CD4-positive, alpha-beta T cell (primary cell): ENCODE data around the gene ANTXR1. TPM values are rescaled to one million over a fixed set of nuclear protein-coding genes. Genes with fewer than 3 reads are reported as not detected.

ENCODE experiments used
- ATAC-seq: fragments of 200-7000 bp; cut with Tn5 transposase; one replicate; pipeline ENCODE4 v1.10.0; 2022; ENCODE audit warnings: mild to moderate bottlenecking; ENCODE audit not compliant: poor library complexity
- CTCF ChIA-PET: fragments of 350-600 bp; sonication (Branson Sonifier 250); formaldehyde crosslinking; loops from one replicate; lab custom pipeline; 2021; ENCODE audit warnings: antibody characterized with exemption, inconsistent platforms; lab: Charles Lee
- POLR2A ChIA-PET: fragments of 350-600 bp; sonication (Branson Sonifier 250); formaldehyde crosslinking; loops from one replicate; lab custom pipeline; 2021; ENCODE audit warnings: antibody characterized with exemption, inconsistent platforms; lab: Charles Lee
- DNase-seq, 14 experiments: peaks; one replicate each; pipeline ENCODE4 v3.0.0-alpha.2; 2013 to 2020; ENCODE audit warnings: mixed read lengths in 2 of 14
- H3K27ac ChIP-seq, 2 donors: one replicate each; pipeline versions ENCODE4 v1.5.1 to v1.7.0; 2013; ENCODE audit warnings: low read length in 2 of 2, low read depth in 1 of 2, mild to moderate bottlenecking in 1 of 2
- H3K27me3 ChIP-seq, 2 experiments: 1 replicate in 1 of 2; 2 replicates in 1 of 2; pipeline versions ENCODE4 v1.6.1 to v1.7.0; 2013; ENCODE audit warnings: low read length in 2 of 2, control low read depth in 1 of 2, mild to moderate bottlenecking in 1 of 2, moderate library complexity in 1 of 2; ENCODE audit not compliant: insufficient read depth in 2 of 2, control insufficient read depth in 1 of 2
- H3K36me3 ChIP-seq: one replicate; pipeline ENCODE4 v1.6.1; 2013; ENCODE audit warnings: low read length, control low read depth; ENCODE audit not compliant: insufficient read depth
- H3K4me1 ChIP-seq: one replicate; pipeline ENCODE4 v1.6.1; 2013; ENCODE audit warnings: low read length, control low read depth; ENCODE audit not compliant: insufficient read depth
- H3K4me3 ChIP-seq: one replicate; pipeline ENCODE4 v1.5.1; 2013; ENCODE audit warnings: mild to moderate bottlenecking, low read length, moderate library complexity
- H3K9me3 ChIP-seq, 2 experiments: 1 replicate in 1 of 2; 2 replicates in 1 of 2; pipeline versions ENCODE4 v1.6.1 to v1.7.0; 2013; ENCODE audit warnings: low read length in 2 of 2, mild to moderate bottlenecking in 2 of 2, control low read depth in 1 of 2, moderate library complexity in 1 of 2; ENCODE audit not compliant: control insufficient read depth in 1 of 2, insufficient read depth in 1 of 2
- H3K27ac Mint-ChIP-seq: one replicate; pipeline ENCODE4 v1.8.0; 2020; ENCODE audit warnings: mixed read lengths
- H3K27me3 Mint-ChIP-seq: one replicate; pipeline ENCODE4 v1.8.0; 2021; ENCODE audit warnings: mixed read lengths
- H3K36me3 Mint-ChIP-seq: one replicate; pipeline ENCODE4 v1.8.0; 2021; ENCODE audit warnings: low read depth, mixed read lengths
- H3K4me1 Mint-ChIP-seq: one replicate; pipeline ENCODE4 v1.8.0; 2021; ENCODE audit warnings: low read depth, mixed read lengths
- H3K4me3 Mint-ChIP-seq: one replicate; pipeline ENCODE4 v1.8.0; 2020; ENCODE audit warnings: mild to moderate bottlenecking, mixed read lengths
- H3K9me3 Mint-ChIP-seq: one replicate; pipeline ENCODE4 v1.8.0; 2020; ENCODE audit warnings: mixed read lengths
- CTCF ChIP-seq: fragments of 200-600 bp; IDR thresholded peaks from one replicate; pipeline ENCODE4 v1.8.0; 2022; ENCODE audit warnings: antibody characterized with exemption, mild to moderate bottlenecking
- intact Hi-C, 2 experiments: fragments of 100-400 bp; cut with DNase I in 1 of 2; cut with micrococcal nuclease in 1 of 2; formaldehyde crosslinking; loops; one replicate each; pipeline versions ENCODE4 v1.15.1 to v1.9.0; 2023 to 2025; cut with DNase I, micrococcal nuclease
- total RNA-seq, 174 experiments: library from RNA in 2 of 174; stranded (reverse) in 2 of 174; gene quantifications; one replicate each; pipeline ENCODE4 v1.2.3 and lab custom pipeline; 2021 to 2026

Gene ANTXR1
- total RNA-seq, 2 experiments from 2014 or later: not detected

GRCh38 chr2:69096326-69097095, 83.5 kb downstream of the ANTXR1 start:
- Mint-ChIP-seq H3K9me3 (no peaks in the 10 kb centered on the region), H3K36me3 (no peaks in the 10 kb centered on the region), H3K4me3 (no peak overlapping the region), H3K4me1 (no peaks in the 10 kb centered on the region), H3K27ac (no peak overlapping the region), H3K27me3 (peaks cover 14% of the 10 kb centered on the region)
- Histone ChIP-seq H3K27me3 (peaks cover 0 to 3% of the 10 kb centered on the region in 2 experiments), H3K27ac (no peak overlapping the region), H3K36me3 (no peaks in the 10 kb centered on the region), H3K9me3 (no peaks in the 10 kb centered on the region), H3K4me1 (no peaks in the 10 kb centered on the region), H3K4me3 (no peak overlapping the region)
- intact Hi-C loops: no loop called here
- CTCF ChIA-PET: no interaction called here
- no peak for TF ChIP-seq CTCF
- ATAC-seq (no peak), DNase-seq (no peak)
- POLR2A ChIA-PET: no interaction called here

GRCh38 chr2:69097148-69097610, 84.2 kb downstream of the ANTXR1 start:
- no peak for DNase-seq
- no peak overlapping the region for H3K27ac Mint-ChIP-seq
- no peaks in the 10 kb centered on the region for H3K36me3 Mint-ChIP-seq
- H3K4me1 Mint-ChIP-seq: no peaks in the 10 kb centered on the region
- Histone ChIP-seq H3K4me3 (no peak overlapping the region), H3K36me3 (no peaks in the 10 kb centered on the region), H3K27me3 (peaks cover 0 to 3% of the 10 kb centered on the region in 2 experiments), H3K9me3 (no peaks in the 10 kb centered on the region), H3K27ac (no peak overlapping the region), H3K4me1 (no peaks in the 10 kb centered on the region)
- ATAC-seq: no peak
- H3K9me3 Mint-ChIP-seq: no peaks in the 10 kb centered on the region
- intact Hi-C loops: no loop called here
- POLR2A ChIA-PET: no interaction called here
- no peak for TF ChIP-seq CTCF
- CTCF ChIA-PET: no interaction called here
- no peak overlapping the region for H3K4me3 Mint-ChIP-seq
- peaks cover 14% of the 10 kb centered on the region for H3K27me3 Mint-ChIP-seq

- no peak overlapping the region for H3K4me3 ChIP-seq
- no peaks in the 10 kb centered on the region for H3K36me3 Mint-ChIP-seq
- no peaks in the 10 kb centered on the region for H3K9me3 ChIP-seq
- DNase-seq (no peak), ATAC-seq (no peak)
- H3K27ac Mint-ChIP-seq: no peak overlapping the region
- H3K4me1 ChIP-seq: no peaks in the 10 kb centered on the region
- no peak overlapping the region for H3K4me3 Mint-ChIP-seq
- peaks cover 0 to 3% of the 10 kb centered on the region in 2 experiments for H3K27me3 ChIP-seq
- H3K27ac ChIP-seq: no peak overlapping the region
- no peak for TF ChIP-seq CTCF
- POLR2A ChIA-PET: no interaction called here
- H3K27me3 Mint-ChIP-seq: peaks cover 12% of the 10 kb centered on the region
- no peaks in the 10 kb centered on the region for H3K4me1 Mint-ChIP-seq
- intact Hi-C loops: no loop called here
- CTCF ChIA-PET: no interaction called here
- H3K9me3 Mint-ChIP-seq: no peaks in the 10 kb centered on the region
- H3K36me3 ChIP-seq: no peaks in the 10 kb centered on the region
Measured at GRCh38 chr2:69097891-69098655, 85.1 kb downstream of the ANTXR1 start.
